Measurements from ENCODE around the gene TST. TPM values are rescaled to one million over a fixed set of nuclear protein-coding genes. Genes with fewer than 3 reads are reported as not detected.

Gene TST
- total RNA-seq, 1 donor from 2014 or later: 32.2 TPM

DNA sequence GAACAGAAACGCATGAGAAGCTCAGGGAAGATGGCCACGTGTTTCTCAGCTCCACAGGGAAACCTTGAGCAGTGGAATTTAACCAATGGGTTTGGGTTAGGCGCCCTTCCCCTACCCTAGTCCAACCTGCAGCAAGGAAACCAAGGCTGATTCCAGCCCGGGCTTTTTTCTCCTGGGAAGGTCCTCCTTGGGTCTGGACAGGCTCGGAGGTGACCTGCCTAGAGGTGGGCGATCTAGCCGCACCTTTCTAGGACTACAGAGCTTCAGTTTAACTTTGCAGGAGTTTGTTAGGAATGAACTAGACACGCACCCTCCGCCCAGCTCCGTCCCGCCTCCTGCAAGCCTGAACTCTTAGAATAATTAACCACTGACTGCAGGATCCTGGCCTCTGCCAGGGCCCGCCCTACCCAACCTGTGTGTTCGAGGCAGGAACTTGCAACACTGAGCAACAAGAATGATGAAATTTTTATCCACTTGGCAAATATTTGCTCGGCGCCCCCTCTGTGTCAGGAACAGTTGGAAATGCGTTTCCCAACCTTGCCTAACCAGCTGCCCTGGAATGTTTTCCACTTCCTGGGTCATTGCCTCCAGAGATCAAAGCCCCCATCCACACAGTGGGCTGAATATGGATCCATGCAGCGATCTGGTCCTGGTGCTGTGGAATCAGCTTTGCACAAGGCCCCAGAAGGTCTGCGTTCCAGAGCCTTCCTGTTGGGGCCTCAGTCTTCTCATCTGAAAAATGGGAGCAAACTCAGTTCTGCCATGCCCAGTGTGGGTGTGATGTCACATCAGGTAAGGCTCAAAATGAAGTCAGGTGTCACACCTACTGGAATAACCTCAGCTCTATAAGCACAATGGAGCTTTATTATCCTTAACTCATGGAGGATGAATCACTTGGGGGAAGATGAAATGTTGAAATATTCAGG lies 13.6 kb upstream of the TST start:
- DNase-seq (ENCODE audit: low read depth): no peak

DNA sequence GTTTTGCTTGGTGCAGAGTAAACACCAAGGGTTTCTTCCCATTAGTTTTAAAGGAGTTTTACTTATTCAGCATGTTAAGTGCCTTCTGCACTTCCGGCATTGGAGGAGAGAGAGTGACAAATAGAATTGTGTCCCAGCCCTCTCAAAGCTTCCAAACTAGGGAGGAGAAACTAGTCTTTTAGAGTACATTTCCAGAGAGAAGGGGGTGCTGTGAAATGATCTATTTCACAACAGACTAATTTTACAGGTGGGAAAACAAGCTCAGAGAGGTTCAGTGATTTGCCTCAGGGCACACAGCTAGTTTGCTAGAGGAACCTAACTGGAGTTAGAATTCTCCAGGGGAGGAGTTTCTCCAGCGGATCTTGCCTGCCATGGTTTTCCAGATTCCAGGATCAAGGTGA lies 12.9 kb upstream of the TST start:
- DNase-seq (ENCODE audit: low read depth): no peak

DNA sequence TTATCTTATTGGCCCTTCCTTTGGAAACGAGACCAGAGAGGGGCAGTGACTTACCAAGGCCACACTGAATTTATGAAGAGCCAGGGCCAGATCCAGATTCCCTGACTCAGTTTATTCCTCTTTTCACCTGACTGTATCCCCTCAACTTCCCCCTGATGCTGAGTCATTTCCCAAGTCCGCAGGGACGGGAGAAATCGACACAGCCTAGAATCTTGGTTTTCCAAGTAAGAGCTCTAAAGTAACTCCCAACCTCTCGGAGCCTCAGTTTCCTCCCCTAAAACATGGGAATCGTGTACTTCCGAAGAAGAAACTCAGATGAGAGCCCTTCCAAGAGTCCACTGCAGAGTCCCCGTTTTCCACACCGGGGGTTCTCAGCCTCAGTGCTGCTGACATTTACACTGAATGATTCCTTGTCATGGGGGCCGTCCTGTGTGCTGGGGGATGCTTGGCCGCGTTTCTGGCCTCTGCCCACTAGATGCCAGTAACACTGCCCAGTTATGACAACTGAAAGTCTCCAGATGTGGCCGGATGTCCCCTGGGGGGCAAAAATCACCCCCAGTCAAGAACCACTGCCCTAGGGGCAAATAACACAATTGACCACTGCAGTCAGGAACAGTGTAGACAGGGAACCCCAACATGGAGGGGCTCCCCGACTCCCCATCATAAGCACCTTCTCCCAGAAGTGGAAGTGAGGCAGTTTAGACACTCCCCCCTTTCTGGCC lies 11.5 kb upstream of the TST start:
- DNase-seq (ENCODE audit: low read depth): no peak

DNA sequence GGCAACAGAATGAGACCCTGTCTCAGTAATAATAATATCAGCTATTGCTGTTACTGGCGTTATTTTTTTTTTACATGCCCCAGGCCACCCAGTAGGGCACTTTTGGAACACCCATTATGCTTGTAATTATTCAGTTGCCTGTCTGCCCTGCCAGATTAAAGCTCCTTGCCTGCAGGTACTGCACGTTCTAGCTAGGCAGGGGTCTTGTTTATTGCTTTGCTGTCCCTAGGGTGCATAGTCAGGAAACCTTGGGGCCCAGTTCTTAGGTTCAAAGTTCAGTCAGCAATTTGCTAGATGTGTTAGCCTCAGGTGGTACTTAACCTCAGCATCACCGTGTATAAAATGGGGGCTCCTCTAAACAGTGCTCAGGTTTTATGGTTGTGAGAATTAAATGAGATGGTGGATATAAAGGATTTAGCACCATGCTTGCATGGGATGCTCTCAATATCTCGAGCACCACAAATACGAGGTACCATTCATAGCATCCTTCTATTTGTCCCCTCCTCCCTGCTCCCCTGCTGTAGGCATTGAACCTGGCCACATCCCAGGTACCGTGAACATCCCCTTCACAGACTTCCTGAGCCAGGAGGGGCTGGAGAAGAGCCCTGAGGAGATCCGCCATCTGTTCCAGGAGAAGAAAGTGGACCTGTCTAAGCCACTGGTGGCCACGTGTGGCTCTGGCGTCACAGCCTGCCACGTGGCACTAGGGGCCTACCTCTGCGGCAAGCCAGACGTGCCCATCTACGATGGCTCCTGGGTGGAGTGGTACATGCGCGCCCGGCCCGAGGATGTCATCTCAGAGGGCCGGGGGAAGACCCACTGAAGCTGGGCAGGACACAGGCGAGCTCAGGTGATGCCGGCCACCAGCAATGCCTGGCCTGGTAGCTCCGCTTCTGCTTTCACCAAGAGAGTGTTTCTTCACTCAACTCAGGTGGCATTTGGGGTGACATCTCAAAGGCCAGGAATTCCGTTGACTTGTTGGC lies 9.7 kb upstream of the TST start:
- DNase-seq (ENCODE audit: low read depth): no peak

DNA sequence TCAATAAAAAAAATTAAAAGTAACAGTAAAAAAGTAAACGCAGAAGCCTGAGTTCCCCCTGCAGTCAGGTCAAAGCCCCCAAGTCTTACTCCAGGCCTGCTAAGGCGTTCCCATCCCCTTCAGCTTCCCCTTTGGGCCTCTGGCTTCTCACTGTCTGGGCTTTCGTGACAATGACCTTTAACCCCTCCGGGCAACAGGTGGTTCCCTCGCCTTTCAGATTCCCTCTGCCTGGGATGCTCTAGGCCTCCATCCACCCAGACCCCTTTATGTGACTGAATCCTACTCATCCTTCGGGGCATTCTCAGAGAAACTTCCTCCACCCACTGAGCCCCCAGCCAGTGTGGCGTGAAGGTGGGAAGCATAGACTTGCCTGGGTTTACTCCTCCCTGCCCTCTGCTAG lies 8.3 kb upstream of the TST start:
- no peak for DNase-seq (ENCODE audit: low read depth)

DNA sequence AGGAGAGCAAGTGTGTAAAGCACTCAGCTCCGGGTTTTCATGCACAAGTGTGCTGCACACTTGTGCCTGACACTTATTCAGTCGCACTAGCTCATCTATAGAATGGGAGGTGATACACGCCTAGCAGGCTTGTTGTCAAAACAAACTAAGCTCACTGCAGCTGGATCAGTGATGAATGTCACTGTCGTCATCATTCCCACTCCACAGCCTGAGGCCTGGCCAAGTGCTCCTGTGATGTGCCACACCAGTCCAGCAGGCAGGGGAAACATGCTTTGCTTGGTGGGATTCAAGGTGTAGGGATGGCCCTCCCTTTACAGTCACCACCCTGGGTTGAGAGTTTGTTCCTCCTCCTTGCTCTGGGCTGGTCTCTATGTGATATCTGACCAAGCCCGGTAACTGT lies 7.1 kb upstream of the TST start:
- no peak for DNase-seq (ENCODE audit: low read depth)

DNA sequence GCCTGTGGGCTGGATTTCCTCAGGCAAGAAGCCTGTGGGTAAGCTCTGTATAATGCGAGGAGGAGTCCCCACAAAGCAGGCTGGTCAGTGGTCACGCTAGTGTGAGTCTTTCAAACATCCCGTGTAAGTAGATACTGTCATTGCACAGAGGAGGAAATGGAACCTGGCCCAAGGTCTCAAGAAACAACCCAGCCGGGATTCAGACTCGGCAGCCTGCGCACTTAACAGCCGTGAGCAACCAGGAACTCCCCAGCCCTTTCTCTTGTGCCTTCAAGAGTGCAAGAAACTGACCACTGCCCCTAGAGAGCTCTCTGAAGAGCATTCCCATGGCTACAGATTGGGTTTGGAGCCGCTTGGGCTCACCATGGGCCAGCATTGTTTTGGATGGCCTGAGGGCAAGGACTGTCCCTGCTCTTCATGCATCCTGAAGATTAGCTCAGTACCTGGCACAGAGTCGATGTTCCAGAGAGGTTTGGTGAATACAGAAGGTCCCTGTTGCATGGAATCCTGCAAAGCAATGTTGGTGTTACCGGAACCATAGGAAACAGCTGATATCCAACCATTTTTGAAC lies 6.3 kb upstream of the TST start:
- no peak for DNase-seq (ENCODE audit: low read depth)

DNA sequence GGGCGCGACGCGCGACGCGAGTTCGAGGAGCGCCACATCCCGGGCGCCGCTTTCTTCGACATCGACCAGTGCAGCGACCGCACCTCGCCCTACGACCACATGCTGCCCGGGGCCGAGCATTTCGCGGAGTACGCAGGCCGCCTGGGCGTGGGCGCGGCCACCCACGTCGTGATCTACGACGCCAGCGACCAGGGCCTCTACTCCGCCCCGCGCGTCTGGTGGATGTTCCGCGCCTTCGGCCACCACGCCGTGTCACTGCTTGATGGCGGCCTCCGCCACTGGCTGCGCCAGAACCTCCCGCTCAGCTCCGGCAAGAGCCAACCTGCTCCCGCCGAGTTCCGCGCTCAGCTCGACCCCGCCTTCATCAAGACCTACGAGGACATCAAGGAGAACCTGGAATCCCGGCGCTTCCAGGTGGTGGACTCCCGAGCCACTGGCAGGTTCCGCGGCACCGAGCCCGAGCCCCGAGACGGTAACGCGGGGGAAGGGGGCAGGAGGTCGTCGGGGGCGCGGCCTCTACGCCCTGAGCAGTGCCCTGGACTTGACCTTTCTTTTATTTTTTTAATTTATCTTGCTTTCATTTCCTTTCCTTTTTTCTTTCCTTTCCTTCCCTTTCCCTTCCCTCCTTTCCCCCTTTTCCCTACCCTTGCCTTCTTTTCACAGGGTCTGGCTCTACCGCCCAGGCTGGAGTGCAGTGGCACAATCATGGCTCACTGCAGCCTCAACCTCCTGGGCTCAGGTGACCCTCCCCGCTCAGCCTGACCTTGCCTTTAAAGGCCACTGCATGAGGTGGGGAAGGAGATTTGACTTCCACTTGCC lies 5.3 kb upstream of the TST start:
- DNase-seq (ENCODE audit: low read depth): no peak

DNA sequence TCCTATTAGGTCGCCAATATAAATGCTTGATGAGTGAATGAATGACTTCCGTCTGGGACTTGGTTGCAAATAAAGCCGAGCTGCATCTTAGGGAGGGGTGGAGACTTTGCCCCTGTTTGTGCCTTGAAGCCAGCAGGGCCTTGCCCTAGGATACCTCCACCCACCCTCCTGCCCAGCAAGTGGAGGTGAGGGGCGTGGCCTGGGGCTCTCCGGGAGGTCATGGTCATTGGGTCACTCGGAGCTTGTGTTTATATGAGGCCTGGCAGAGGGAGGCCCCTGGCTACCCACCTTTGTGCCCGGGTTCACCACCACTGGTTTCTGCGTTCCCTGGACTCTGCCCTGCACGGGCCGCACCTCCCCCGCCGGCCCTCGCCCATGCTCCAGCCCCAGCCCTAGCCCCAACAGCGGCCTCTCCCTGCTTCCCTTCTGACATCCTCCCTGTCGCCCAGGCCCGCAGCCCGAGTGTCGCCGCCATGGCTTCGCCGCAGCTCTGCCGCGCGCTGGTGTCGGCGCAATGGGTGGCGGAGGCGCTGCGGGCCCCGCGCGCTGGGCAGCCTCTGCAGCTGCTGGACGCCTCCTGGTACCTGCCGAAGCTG lies 4.6 kb upstream of the TST start:
- DNase-seq (ENCODE audit: low read depth): no peak

DNA sequence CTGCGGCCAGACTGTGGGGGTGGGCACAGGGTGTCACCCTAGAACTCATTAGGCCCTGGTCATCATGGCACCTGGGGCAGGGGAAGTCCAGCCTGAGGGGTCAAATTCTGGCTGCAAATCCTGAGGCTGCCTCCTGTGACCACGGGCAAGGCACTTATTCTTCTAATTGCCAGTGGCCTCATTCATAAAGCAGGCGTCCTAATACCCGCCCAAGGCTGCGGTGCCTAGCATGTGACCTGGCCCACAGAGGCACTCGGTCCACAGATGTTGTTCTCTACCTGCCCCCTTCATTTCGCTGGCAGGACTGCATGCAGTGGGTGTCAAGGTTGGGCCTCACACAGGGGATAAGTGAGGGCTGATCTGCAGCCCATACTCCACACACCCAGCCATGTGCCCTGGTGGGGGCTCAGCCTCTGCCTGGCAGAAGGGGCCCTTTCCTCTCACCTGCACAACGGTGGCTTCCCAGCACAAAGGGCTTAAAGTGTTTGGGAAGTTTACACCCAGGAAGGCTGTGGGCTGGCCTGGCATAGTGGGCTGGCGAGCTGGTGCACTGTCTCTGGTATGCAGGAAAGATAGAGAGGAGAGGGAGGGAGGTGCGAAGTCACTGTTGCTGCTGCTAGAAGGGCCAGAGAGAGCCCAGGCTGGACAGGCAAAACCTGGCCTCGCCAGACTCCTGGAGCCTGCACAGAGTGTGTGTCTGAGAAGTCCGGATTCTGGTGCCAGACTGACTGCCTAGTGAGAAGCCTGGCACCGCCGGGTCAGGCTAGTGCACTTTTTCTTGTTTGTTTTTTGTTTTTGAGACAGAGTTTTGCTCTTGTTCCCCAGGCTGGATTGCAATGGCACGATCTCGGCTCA lies 3.5 kb upstream of the TST start:
- no peak for DNase-seq (ENCODE audit: low read depth)

DNA sequence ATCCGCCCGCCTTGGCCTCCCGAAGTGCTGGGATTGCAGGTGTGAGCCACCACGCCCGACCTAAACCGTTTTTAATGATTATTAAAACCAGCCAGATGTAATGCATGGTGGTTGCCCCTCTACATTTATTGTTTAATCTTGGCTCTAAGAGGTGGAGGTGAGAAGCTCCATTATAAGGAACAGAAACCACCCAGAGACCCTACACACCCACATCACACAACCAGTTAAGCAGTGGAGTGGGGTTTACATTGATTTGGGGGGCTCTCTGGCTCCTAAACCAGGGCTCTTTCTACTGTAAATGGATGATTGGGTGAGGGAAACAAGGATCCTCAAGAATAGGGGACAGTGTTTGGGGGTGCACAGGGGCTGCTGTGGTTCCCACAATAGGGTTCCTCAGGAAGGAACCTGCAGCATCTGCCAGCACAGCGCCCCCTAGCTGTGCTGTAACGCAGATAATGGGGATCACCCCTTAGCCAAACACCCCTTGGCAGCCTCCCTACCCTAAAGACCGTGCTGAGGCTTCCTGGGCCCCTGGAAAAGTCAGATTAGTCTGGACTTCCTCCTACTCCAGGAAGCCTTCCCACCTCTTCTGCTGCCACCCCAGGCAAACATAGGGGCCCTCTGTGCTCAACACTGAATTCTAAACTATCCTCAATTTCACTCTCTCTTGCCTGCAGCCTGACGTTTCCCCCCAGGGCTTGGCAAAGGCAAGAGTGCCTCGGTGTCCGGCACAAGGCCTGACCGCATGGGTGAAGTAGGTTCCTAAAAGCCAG lies 2.6 kb upstream of the TST start:
- DNase-seq (ENCODE audit: low read depth): peak; percentile 42

DNA sequence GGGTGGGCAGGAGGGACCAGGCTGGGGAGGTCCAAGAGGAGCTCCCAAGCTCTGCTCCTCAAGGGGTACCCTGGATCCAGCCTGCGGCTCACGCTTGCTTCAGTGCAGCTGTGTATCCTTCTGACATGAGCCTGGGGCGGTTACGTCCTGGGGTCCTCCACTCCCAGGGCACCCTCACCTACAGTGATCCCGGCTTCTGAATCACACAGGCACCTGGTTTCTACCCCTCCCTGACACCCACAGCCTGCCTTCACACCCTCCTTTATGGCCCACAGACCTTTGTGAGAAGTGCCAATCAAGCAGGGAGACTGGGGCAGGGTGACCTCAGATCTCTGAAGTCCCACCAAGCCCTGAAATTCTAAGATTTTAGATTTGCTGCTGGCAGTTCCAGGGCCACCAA lies 1.8 kb upstream of the TST start:
- no peak for DNase-seq (ENCODE audit: low read depth)

DNA sequence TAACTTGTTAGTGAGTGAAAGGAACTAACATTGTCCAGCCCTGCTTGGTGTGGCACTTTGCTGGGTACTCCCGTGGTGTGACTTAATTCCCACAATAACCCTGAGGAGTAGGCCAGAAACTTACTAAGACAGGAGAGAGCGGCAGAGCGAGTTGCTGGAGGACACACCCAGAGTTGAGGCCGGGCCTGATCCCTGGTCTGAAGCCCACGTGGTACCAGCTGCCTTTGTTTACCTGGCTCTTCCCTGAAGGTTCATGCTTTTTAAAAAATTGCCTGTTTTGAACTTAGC lies 889 bp upstream of the TST start:
- DNase-seq (ENCODE audit: low read depth): peak; percentile 56

DNA sequence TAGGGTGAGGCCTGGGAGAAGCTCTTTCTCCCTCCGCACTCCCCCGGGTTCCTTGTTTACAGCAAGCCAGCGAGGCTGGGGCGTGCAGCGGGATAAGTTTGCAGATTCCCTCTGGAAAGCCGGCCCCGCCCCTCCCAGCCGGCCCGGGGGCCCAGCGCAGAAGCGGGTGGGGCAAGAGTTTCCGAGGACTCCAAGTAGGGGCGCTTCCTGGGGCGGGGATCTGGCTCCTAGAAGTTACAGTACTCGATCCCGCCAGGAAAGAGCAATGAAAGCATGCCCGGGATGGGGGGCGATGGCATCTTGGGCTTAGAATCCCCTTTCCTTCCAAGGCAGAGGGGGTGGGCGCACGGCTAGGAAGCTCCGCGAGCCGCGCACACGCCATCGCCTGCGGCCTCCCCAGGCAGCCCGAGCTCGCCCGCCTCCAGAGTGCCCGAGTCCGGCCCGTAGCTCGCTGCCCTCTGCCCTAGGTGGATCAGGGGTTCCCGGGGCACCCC lies 385 bp downstream of the TST start:
- peak; percentile 54 for DNase-seq (ENCODE audit: low read depth)

DNA sequence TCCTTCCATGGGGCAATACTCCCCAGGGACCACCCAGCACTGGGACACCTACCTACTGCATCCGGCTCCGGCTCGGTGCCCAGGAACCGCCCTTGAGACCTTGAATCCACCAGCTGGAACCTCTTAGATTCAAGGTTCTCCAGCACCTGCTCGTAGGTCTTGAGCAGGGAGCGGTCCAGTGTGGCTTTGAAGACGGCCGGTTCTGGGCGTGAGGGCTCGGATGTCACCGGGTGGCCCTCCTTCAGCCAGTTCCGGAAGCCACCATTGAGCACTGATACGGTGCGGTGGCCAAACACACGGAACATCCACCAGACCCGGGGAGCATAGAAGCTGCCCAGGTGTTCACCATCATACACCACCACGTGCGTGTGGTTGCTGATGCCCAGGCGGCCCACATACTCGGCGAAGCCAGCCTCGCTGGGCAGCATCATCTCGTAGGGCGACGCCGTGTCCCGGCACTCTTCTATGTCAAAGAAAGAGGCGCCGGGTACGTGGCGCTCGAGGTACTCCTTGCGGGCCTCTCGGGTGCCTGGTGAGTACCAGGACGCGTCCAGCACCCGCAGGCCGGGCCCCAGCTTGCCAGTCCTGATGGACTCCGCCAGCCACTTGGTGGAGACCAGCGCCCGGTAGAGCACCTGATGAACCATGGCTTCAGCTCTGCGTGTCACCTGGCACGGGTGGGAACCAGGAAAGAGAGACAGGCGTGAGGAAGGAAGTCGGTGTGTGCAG lies 997 bp downstream of the TST start:
- DNase-seq (ENCODE audit: low read depth): no peak

DNA sequence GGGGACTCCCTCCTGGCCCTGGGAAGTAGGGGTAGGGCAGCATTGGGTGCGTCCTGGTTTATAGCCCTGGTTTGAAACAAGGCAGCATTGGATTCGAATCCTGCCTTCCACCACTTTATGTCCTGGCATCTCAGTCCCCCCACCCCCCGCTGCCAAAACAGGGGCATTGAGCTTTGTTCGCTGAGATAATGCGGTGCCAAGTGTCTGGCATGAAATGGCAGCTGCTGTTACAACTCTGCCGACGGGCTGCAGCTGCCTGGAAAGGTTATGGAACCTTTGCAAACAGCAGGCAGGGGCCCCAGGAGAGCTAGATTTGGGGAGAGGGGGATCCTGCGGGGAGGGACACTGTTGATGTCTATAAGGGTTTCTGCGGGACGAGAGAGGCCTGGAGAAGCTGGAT lies 1.9 kb downstream of the TST start:
- DNase-seq (ENCODE audit: low read depth): peak; percentile 21

DNA sequence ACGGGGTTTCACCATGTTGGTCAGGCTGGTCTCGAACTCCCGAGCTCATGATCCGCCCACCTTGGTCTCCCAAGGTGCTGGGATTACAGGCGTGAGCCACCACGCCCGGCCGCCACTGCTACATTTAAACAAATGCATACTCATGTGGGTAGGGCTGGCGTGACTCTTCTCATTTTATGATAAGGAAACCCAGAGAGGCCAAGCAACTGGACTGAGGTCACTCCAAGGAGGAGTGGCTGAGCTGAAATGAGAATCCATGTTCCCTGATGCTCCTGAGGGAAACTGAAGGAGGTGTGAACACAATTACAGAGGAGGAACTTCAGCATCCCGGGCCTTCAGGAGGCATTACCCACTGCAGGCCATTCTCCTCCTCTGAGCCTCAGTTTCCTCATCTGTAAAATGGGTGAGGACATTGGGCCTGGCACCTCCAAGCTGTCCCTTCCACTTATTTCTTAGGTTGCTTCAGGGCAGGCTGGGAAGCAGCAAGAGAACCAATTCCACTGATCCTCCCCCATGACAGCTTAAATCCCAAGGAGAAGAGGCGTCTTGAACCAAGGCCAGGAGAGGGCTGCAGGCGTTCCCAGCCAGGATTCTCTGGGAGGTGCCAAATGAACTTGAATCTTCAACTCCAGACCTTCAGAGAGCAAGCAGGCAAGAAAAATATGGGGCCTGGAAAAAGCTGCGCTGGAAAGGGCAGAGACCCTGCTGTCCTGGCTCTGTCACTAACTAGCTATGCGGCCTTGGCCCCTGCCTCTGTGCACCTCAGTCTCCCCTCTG lies 2.9 kb downstream of the TST start:
- no peak for DNase-seq (ENCODE audit: low read depth)

Measured in myocyte (in vitro differentiated cells).